ENCODE data around the gene HSPB1.
"Not testable (repeated sequence)": the region's sequence is repeated elsewhere in the genome, so short reads cannot be mapped to it uniquely, and the experiment has no call there.

DNA sequence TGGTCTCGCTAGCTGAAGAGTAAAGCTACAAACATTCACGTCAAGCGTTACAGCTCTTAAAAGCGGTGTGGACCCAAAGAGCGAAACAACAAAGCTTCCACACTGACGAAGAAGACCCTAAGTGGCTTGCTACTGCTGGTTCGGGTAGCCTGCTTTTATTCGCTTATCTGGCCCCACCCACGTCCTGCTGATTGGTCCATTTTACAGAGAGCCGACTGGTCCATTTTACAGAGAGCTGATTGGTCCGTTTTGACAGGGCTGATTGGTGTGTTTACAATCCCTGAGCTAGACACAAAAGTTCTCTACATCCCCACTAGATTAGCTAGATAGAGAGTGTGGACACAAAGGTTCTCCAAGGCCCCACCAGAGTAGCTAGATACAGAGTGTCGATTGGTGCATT lies 6.4 kb downstream of the HSPB1 start:
- TF ChIP-seq CTCF (IDR thresholded peaks at IDR 0.05; ENCODE audit: low read depth, low read length); EZH2phosphoT487 (IDR thresholded peaks at IDR 0.05; ENCODE audit: low read depth): not testable (repeated sequence)
